Lower lobe of right lung (tissue), 2 donors: ENCODE measurements around the gene LETM1. TPM values are rescaled to one million over a fixed set of nuclear protein-coding genes. Genes with fewer than 3 reads are reported as not detected.

Experiments used
- ATAC-seq, 2 donors: fragments of 200-7000 bp; cut with Tn5 transposase; one replicate each; pipeline ENCODE4 v1.9.1; 2020 to 2022; ENCODE audit warnings: mild to moderate bottlenecking in 2 of 2, moderate library complexity in 2 of 2
- DNase-seq: peaks from one replicate; pipeline ENCODE4 v3.0.0-alpha.2; 2020
- H3K27ac ChIP-seq: fragments of 200-600 bp; one replicate; pipeline ENCODE4 v1.8.0; 2022
- H3K27me3 ChIP-seq: fragments of 200-600 bp; one replicate; pipeline ENCODE4 v1.8.0; 2022; ENCODE audit warnings: low read depth
- H3K36me3 ChIP-seq: fragments of 200-600 bp; one replicate; pipeline ENCODE4 v1.8.0; 2022; ENCODE audit warnings: mild to moderate bottlenecking
- H3K4me1 ChIP-seq: fragments of 200-600 bp; one replicate; pipeline ENCODE4 v1.8.0; 2022
- H3K4me3 ChIP-seq: fragments of 200-600 bp; one replicate; pipeline ENCODE4 v1.8.0; 2022; ENCODE audit warnings: mild to moderate bottlenecking
- H3K9me3 ChIP-seq: fragments of 200-600 bp; one replicate; pipeline ENCODE4 v1.8.0; 2022
- intact Hi-C: fragments of 100-400 bp; cut with DNase I; formaldehyde crosslinking; loops from one replicate; pipeline ENCODE4 v1.11.0; 2022
- total RNA-seq: library from RNA; stranded (reverse); fragmentation: NEBNext Ultra II Directional; extraction: Animal tissue kit (Norgen Biotek cat#: 25700); gene quantifications from one replicate; pipeline ENCODE4 v1.2.1, GENCODE V29; 2021
- TF ChIP-seq, protein P1 (sequence below): fragments of 200-600 bp; IDR thresholded peaks from one replicate; pipeline ENCODE4 v1.8.0; 2022; ENCODE audit warnings: antibody characterized with exemption, mild to moderate bottlenecking
- donor health status: DM: no; HTN: yes; CAD: no; lungs with severe emphysema.

LETM1 gene
- total RNA-seq, 1 donor from 2014 or later, result 33.6 TPM

DNA sequence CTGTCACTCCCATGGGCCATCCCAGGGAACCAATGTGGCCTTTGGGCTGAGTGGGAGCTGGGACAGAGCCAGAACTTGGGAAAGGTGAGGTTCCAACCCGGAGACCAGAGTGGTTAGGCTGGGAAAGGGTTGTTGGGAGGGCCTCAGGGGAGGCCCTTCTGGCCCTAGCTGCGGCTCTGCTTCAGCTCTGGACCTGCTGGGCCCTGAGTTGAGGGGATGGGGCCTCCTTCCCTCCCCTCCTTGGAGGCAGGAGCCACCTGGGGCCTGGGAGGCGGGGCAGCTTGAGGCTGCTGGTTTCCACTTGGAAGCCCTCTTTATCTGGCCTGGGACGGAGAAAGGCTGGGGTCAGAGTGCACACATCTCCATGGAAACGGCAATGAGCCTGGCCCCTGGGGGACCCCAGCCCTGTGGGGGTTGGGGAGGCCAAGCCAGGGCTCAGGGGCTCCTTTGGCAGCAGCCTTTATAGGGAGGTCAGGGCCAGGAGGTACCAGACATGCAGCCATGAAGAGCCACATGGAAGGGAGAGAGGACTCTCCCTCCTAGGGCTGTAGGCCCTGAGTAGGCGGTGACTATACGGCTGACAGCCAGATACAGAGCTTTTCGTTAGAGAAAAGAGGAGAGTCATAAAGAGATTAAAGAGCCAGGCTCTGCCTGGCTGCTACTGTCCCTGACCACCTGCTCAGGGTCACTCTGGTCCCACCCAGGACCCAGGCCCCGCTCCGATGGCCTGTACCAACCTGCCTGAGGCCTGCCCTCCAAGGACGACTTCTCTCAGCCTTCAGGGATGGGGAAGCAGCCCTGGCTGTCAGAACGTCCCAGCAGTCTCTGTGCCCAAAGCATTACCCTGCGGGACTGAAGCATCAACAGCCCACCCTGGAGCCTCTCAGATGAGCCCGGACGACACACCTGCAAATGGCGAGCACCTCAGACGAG lies 8.4 kb upstream of the LETM1 start:
- Histone ChIP-seq H3K4me3 (no peak overlapping the region), H3K4me1 (no peaks in the 10 kb centered on the region), H3K27ac (no peak overlapping the region), H3K9me3 (no peaks in the 10 kb centered on the region), H3K27me3 (peaks cover 20% of the 10 kb centered on the region), H3K36me3 (no peaks in the 10 kb centered on the region)
- TF ChIP-seq, protein P1, sequence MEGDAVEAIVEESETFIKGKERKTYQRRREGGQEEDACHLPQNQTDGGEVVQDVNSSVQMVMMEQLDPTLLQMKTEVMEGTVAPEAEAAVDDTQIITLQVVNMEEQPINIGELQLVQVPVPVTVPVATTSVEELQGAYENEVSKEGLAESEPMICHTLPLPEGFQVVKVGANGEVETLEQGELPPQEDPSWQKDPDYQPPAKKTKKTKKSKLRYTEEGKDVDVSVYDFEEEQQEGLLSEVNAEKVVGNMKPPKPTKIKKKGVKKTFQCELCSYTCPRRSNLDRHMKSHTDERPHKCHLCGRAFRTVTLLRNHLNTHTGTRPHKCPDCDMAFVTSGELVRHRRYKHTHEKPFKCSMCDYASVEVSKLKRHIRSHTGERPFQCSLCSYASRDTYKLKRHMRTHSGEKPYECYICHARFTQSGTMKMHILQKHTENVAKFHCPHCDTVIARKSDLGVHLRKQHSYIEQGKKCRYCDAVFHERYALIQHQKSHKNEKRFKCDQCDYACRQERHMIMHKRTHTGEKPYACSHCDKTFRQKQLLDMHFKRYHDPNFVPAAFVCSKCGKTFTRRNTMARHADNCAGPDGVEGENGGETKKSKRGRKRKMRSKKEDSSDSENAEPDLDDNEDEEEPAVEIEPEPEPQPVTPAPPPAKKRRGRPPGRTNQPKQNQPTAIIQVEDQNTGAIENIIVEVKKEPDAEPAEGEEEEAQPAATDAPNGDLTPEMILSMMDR, result no peak
- intact Hi-C loops, result no loop called here
- DNase-seq (no peak), ATAC-seq (no peak)

DNA sequence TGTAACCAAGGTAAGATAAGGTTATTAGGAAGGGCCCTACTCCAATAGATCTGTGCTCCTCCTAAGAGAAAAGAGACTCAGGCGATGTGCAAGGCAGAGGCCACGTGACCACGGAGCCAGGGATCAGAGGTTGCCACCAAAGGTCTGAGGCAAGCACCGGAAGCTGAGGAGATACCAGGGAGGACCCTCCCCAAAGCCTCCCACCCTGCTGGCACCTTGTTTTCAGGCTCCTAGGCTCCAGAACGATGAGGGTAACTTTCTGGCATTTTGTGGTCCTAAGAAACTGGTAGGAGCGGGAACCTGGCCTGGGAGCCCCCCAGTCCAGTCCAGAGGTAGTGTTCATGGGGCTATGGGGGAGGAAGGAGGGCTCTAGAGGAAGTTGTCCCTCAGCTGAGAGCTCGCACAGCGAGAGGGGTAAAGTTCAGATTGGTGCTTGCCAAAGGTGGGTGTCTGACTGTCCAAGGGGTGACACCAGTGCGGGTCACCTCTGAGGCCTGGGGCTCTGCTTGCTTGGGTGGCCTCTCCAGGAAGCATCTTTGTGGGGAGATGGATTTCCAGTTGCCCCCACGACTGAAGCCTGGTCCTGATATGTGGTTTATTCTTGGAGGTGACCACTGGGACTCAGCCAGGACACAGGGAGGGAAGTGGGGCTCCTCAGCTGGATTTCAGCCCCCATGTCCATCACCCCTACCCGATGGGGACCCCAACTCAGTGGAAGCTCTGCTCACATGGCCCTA lies 7.5 kb upstream of the LETM1 start:
- TF ChIP-seq, protein P1, result no peak
- no peaks in the 10 kb centered on the region for H3K9me3 ChIP-seq
- intact Hi-C loops, result no loop called here
- no peak overlapping the region for H3K4me3 ChIP-seq
- no peaks in the 10 kb centered on the region for H3K4me1 ChIP-seq
- peaks cover 20% of the 10 kb centered on the region for H3K27me3 ChIP-seq
- DNase-seq, result no peak
- no peak overlapping the region for H3K27ac ChIP-seq
- ATAC-seq, result no peak
- no peaks in the 10 kb centered on the region for H3K36me3 ChIP-seq

DNA sequence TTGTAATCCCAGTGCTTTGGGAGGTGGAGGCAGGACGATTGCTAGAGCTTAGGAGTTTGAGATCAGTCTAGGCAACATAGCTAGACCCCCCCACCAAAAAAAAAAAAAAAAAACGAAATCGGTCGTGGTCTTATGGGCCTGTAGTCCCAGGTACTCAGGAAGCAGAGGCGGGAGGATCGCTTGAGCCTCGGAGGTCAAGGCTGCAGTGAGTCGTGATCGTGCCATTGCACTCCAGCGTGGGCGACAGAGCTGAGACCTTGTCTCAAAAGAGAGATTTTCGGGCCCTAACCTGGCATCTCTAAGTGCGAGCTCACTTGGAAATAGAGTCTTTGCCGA lies 7.0 kb upstream of the LETM1 start:
- Histone ChIP-seq H3K4me1 (no peaks in the 10 kb centered on the region), H3K36me3 (no peaks in the 10 kb centered on the region), H3K27ac (no peak overlapping the region), H3K9me3 (no peaks in the 10 kb centered on the region), H3K27me3 (peaks cover 20% of the 10 kb centered on the region), H3K4me3 (no peak overlapping the region)
- DNase-seq (no peak), ATAC-seq (no peak)
- TF ChIP-seq, protein P1, result no peak
- intact Hi-C loops, result no loop called here

DNA sequence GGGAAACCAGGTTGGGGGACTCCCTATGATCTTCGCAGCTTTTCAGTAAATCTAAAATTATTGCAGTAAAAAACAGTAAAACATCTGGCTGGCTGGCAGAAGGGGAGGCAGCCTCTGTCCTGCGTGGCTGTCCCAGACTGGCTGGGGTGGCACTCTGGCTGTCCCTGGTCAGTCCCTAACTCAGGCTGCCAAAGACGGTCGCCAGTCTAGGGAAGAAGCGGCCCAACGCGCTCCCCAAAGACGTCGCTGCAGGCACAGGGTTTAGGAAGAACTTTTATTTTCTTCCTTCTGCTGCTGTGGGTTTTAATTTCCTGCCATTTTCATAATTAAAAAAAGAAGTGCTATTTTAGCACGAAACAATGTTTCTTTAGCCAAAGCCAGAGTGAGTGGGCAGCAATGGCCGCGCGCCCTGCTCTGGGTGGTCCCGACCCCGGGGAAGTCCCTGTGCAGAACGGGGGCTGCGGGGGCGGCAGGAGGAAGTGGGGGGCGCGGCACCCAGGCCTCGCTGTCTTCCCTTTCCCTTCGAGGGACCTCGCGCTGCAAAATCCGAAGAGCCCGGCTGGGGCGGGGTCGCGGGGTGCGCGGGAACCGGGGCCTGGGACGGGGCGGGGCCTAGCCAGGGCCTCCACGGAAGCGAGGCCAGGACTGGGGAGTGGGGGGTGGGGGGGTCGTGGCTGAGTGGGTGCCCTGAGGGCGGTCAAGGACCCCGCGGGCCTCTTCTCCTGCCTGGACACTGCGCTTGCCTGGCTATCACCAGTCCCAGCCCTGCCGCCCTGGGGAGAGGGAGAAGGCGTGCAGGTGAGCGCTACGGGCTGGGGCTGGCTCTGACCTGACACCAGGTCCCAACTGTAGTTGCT lies 6.3 kb upstream of the LETM1 start:
- H3K27me3 ChIP-seq, result peaks cover 20% of the 10 kb centered on the region
- peak overlapping the region; percentile 32 for H3K4me3 ChIP-seq
- DNase-seq, result no peak
- no peaks in the 10 kb centered on the region for H3K9me3 ChIP-seq
- no peaks in the 10 kb centered on the region for H3K36me3 ChIP-seq
- intact Hi-C loops, result no loop called here
- H3K4me1 ChIP-seq, result peaks cover 3% of the 10 kb centered on the region
- TF ChIP-seq, protein P1, result no peak
- H3K27ac ChIP-seq, result no peak overlapping the region
- peak in 1 of 2 donors; percentile 10 for ATAC-seq

DNA sequence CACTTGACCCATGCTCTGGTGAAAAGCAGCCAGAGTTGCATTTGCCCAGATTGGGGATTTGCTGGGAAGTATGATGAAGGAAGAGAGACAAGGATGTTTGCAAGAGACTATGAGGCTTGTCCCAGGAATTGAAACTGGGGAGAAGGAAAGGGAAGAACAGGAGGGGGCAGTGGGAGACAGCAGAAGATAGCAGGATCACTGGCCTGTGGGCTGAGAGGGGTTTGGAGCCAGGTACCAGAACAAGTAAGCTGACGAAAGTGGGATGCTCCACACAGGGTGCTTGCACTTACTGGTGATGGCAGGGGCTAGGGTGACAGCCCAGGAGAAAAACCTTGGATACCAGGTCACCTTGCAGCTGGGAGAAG lies 3.4 kb upstream of the LETM1 start:
- Histone ChIP-seq H3K9me3 (no peaks in the 10 kb centered on the region), H3K27me3 (peaks cover 17% of the 10 kb centered on the region), H3K4me3 (no peak overlapping the region), H3K36me3 (no peaks in the 10 kb centered on the region), H3K27ac (no peak overlapping the region), H3K4me1 (peaks cover 20% of the 10 kb centered on the region)
- DNase-seq (no peak), ATAC-seq (no peak)
- intact Hi-C loops, result no loop called here
- TF ChIP-seq, protein P1, result no peak
